Lower lobe of right lung (tissue), 2 donors: ENCODE measurements around the gene TRIM26. TPM values are rescaled to one million over a fixed set of nuclear protein-coding genes. Genes with fewer than 3 reads are reported as not detected.

Experiments
- ATAC-seq, 2 donors: fragments of 200-7000 bp; cut with Tn5 transposase; one replicate each; pipeline ENCODE4 v1.9.1; 2020 to 2022; ENCODE audit warnings: mild to moderate bottlenecking in 2 of 2, moderate library complexity in 2 of 2
- DNase-seq: peaks from one replicate; pipeline ENCODE4 v3.0.0-alpha.2; 2020
- H3K27ac ChIP-seq: fragments of 200-600 bp; one replicate; pipeline ENCODE4 v1.8.0; 2022
- H3K27me3 ChIP-seq: fragments of 200-600 bp; one replicate; pipeline ENCODE4 v1.8.0; 2022; ENCODE audit warnings: low read depth
- H3K36me3 ChIP-seq: fragments of 200-600 bp; one replicate; pipeline ENCODE4 v1.8.0; 2022; ENCODE audit warnings: mild to moderate bottlenecking
- H3K4me1 ChIP-seq: fragments of 200-600 bp; one replicate; pipeline ENCODE4 v1.8.0; 2022
- H3K4me3 ChIP-seq: fragments of 200-600 bp; one replicate; pipeline ENCODE4 v1.8.0; 2022; ENCODE audit warnings: mild to moderate bottlenecking
- H3K9me3 ChIP-seq: fragments of 200-600 bp; one replicate; pipeline ENCODE4 v1.8.0; 2022
- CTCF ChIP-seq: fragments of 200-600 bp; IDR thresholded peaks from one replicate; pipeline ENCODE4 v1.8.0; 2022; ENCODE audit warnings: antibody characterized with exemption, mild to moderate bottlenecking
- intact Hi-C: fragments of 100-400 bp; cut with DNase I; formaldehyde crosslinking; loops from one replicate; pipeline ENCODE4 v1.11.0; 2022
- total RNA-seq: library from RNA; stranded (reverse); fragmentation: NEBNext Ultra II Directional; extraction: Animal tissue kit (Norgen Biotek cat#: 25700); gene quantifications from one replicate; pipeline ENCODE4 v1.2.1, GENCODE V29; 2021
- donor health status: DM: no; HTN: yes; CAD: no; lungs with severe emphysema.

TRIM26 gene
- total RNA-seq, 1 donor from 2014 or later, result 46.0 TPM

GRCh38 chr6:30244560-30244959, 31.4 kb upstream of the TRIM26 start:
- intact Hi-C loops, result no loop called here
- Histone ChIP-seq H3K4me3 (no peak overlapping the region), H3K4me1 (no peaks in the 10 kb centered on the region), H3K9me3 (no peaks in the 10 kb centered on the region), H3K36me3 (no peaks in the 10 kb centered on the region), H3K27me3 (no peaks in the 10 kb centered on the region), H3K27ac (no peak overlapping the region)
- no peak for DNase-seq
- ATAC-seq, result no peak
- no peak for TF ChIP-seq CTCF

DNA sequence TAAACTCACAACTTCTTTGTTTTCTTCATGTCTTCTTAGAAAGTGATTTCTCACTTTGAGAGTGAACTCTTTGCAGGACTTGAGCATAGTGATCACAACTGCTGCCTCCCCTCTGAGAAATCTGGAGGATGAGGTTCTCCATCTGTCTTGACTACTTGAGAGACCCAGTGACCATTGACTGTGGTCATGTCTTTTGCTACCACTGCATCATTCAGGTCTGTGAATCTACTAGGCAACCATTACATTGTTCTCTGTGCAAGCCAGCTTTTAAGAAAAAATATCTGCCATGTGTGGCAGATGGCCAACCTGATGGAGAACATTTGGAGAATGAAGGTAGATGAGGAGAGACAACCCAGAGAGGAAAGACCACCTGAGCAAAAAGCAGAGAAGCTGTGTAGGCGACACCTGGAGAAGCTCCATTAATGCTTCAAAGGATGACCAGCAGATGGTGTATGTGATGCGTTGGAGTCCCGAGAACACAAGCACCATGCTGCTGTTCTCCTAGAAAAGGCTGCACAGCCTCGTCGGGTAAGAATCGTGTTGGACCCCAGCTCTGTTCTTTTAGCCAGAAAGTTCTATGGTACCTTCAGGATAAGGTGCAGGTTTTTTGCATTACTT, 25.1 kb upstream of the TRIM26 start:
- DNase-seq (no peak), ATAC-seq (no peak)

GRCh38 chr6:30234356-30234755, 21.1 kb upstream of the TRIM26 start:
- Histone ChIP-seq H3K27me3 (no peaks in the 10 kb centered on the region), H3K4me3 (no peak overlapping the region), H3K27ac (no peak overlapping the region), H3K36me3 (no peaks in the 10 kb centered on the region), H3K4me1 (no peaks in the 10 kb centered on the region), H3K9me3 (no peaks in the 10 kb centered on the region)
- ATAC-seq (no peak), DNase-seq (no peak)
- no peak for TF ChIP-seq CTCF
- intact Hi-C loops, result no loop called here

More for the DNA sequence above, 25.1 kb upstream of the TRIM26 start:
- H3K9me3 ChIP-seq, result no peaks in the 10 kb centered on the region
- peak; percentile 23 for TF ChIP-seq CTCF
- intact Hi-C loops, result no loop called here
- no peak overlapping the region for H3K27ac ChIP-seq
- no peaks in the 10 kb centered on the region for H3K4me1 ChIP-seq
- no peaks in the 10 kb centered on the region for H3K27me3 ChIP-seq
- H3K4me3 ChIP-seq, result no peak overlapping the region
- H3K36me3 ChIP-seq, result no peaks in the 10 kb centered on the region

- DNase-seq (no peak), ATAC-seq (no peak)
- TF ChIP-seq CTCF, result no peak
- intact Hi-C loops, result no loop called here
- H3K27ac ChIP-seq, result no peak overlapping the region
- H3K9me3 ChIP-seq, result no peaks in the 10 kb centered on the region
- H3K36me3 ChIP-seq, result no peaks in the 10 kb centered on the region
- H3K4me1 ChIP-seq, result no peaks in the 10 kb centered on the region
- H3K27me3 ChIP-seq, result no peaks in the 10 kb centered on the region
- no peak overlapping the region for H3K4me3 ChIP-seq
Measured at GRCh38 chr6:30231067-30231466, 17.9 kb upstream of the TRIM26 start.

DNA sequence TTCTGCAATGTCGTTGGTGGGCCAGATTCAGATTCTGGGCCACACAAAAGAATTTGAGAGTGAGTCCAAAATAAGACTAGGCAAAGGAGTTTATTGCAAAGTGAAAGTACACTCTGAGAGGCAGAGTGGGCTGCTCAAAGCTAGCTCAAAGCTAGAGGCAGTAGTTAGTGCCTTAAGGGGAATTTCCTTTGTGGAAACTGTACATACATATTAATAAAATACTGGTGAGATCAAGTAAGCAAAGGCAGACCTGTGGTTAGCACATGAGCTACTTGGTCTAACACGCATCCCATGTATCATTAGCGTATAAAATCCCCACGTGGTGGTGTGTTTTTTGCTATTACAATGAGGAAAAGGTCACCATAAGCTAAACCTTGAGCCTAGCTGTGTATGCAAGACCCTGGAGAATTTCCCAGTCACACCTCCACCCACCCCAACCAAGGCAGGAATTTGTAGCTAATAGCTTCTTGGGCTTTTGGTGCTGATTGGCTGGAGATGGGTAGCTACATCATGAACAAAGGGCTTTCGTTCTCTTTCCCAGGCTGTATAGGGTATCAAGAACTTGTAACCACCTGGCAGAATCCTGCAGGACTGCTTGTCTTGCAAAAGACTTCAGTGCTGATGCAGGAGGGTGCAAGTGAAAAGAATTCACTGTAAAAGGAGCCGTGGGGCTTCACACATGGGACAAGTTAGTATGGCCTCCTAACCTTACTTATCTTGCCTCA, 14.7 kb upstream of the TRIM26 start:
- H3K9me3 ChIP-seq, result no peaks in the 10 kb centered on the region
- no peak for TF ChIP-seq CTCF
- H3K27ac ChIP-seq, result no peak overlapping the region
- H3K4me3 ChIP-seq, result no peak overlapping the region
- ATAC-seq, result no peak
- H3K27me3 ChIP-seq, result no peaks in the 10 kb centered on the region
- no peaks in the 10 kb centered on the region for H3K36me3 ChIP-seq
- intact Hi-C loops, result no loop called here
- H3K4me1 ChIP-seq, result no peaks in the 10 kb centered on the region
- no peak for DNase-seq
